ENCODE data around the gene RFC1.
"Not testable (repeated sequence)": the region's sequence is repeated elsewhere in the genome, so short reads cannot be mapped to it uniquely, and the experiment has no call there.

Gene RFC1

GRCh38 chr4:39279416-39279815, 86.7 kb downstream of the RFC1 start:
- DNase-seq (ENCODE audit: low read depth in 1 of 2, low spot score in 1 of 2), result no peak
- Histone ChIP-seq H3K4me3 (replicated peaks; ENCODE audit: insufficient read depth, low read length) (no peak overlapping the region), H3K27ac (replicated peaks) (no peak overlapping the region), H3K27me3 (ENCODE audit: insufficient read depth, poor library complexity, severe bottlenecking) (no peaks in the 10 kb centered on the region)
- no peak for TF ChIP-seq SPI1 (IDR thresholded peaks at IDR 0.05; ENCODE audit: borderline replicate concordance, low read depth)
- no peak for TF ChIP-seq GABPA (IDR thresholded peaks at IDR 0.05; ENCODE audit: low read depth)
- no peak for TF ChIP-seq REST (IDR thresholded peaks at IDR 0.05; ENCODE audit: insufficient replicate concordance, low read depth)
- TF ChIP-seq CTCF (IDR thresholded peaks at IDR 0.05; ENCODE audit: insufficient read depth, low read length), result no peak
- no peak for TF ChIP-seq POLR2AphosphoS5 (IDR thresholded peaks at IDR 0.05; ENCODE audit: low read depth)

GRCh38 chr4:39278476-39278875, 87.7 kb downstream of the RFC1 start:
- TF ChIP-seq SPI1 (IDR thresholded peaks at IDR 0.05; ENCODE audit: borderline replicate concordance, low read depth) (no peak), GABPA (IDR thresholded peaks at IDR 0.05; ENCODE audit: low read depth) (no peak), CTCF (IDR thresholded peaks at IDR 0.05; ENCODE audit: insufficient read depth, low read length) (no peak), POLR2AphosphoS5 (IDR thresholded peaks at IDR 0.05; ENCODE audit: low read depth) (no peak), REST (IDR thresholded peaks at IDR 0.05; ENCODE audit: insufficient replicate concordance, low read depth) (no peak)
- H3K27ac ChIP-seq (replicated peaks), result no peak overlapping the region
- no peak for DNase-seq (ENCODE audit: low read depth in 1 of 2, low spot score in 1 of 2)
- H3K27me3 ChIP-seq (ENCODE audit: insufficient read depth, poor library complexity, severe bottlenecking), result no peaks in the 10 kb centered on the region
- no peak overlapping the region for H3K4me3 ChIP-seq (replicated peaks; ENCODE audit: insufficient read depth, low read length)

GRCh38 chr4:39277661-39278060, 88.5 kb downstream of the RFC1 start:
- not testable (repeated sequence) for H3K27me3 ChIP-seq (ENCODE audit: insufficient read depth, poor library complexity, severe bottlenecking); H3K4me3 ChIP-seq (replicated peaks; ENCODE audit: insufficient read depth, low read length); H3K27ac ChIP-seq (replicated peaks); DNase-seq (ENCODE audit: low read depth in 1 of 2, low spot score in 1 of 2)

- no peak for DNase-seq (ENCODE audit: low read depth in 1 of 2, low spot score in 1 of 2)
- no peak overlapping the region for H3K27ac ChIP-seq (replicated peaks)
Observed at GRCh38 chr4:39274503-39274902, 91.7 kb downstream of the RFC1 start.

More at GRCh38 chr4:39274503-39274902, 91.7 kb downstream of the RFC1 start:
- TF ChIP-seq REST (IDR thresholded peaks at IDR 0.05; ENCODE audit: insufficient replicate concordance, low read depth) (no peak), POLR2AphosphoS5 (IDR thresholded peaks at IDR 0.05; ENCODE audit: low read depth) (no peak), CTCF (IDR thresholded peaks at IDR 0.05; ENCODE audit: insufficient read depth, low read length) (no peak), GABPA (IDR thresholded peaks at IDR 0.05; ENCODE audit: low read depth) (no peak), SPI1 (IDR thresholded peaks at IDR 0.05; ENCODE audit: borderline replicate concordance, low read depth) (no peak)
- Histone ChIP-seq H3K27me3 (ENCODE audit: insufficient read depth, poor library complexity, severe bottlenecking) (no peaks in the 10 kb centered on the region), H3K4me3 (replicated peaks; ENCODE audit: insufficient read depth, low read length) (no peak overlapping the region)

Data from HL-60 (cell line).